SK-N-SH (cell line): Measurements from ENCODE around the gene TMEM225B. TPM values are rescaled to one million over a fixed set of nuclear protein-coding genes. Genes with fewer than 3 reads are reported as not detected.

Experiments used
- CTCF ChIA-PET: fragments of 300-600, 350-600 bp; formaldehyde crosslinking; extraction: SDS; loops from one replicate; lab custom pipeline; 2021; lab: Yijun Ruan, JAX
- POLR2A ChIA-PET: fragments of 350-600 bp; sonication (Branson Sonifier 250); formaldehyde crosslinking; extraction: SDS; loops from one replicate; lab custom pipeline; 2020; ENCODE audit warnings: antibody characterized with exemption, inconsistent platforms; lab: Yijun Ruan, JAX
- DNase-seq: peaks from one replicate; pipeline ENCODE4 v3.0.0; 2012
- H2AFZ ChIP-seq: fragments of 200-600 bp; sonication (generic); 2 replicates; pipeline ENCODE4 v1.8.1; 2016; ENCODE audit warnings: antibody characterized with exemption, mild to moderate bottlenecking, low read depth
- H3F3A ChIP-seq: fragments of 200-600 bp; sonication (generic); replicated peaks from 2 replicates; pipeline ENCODE3; 2016; ENCODE audit warnings: antibody characterized with exemption, mild to moderate bottlenecking; ENCODE audit not compliant: insufficient read depth
- H3K27ac ChIP-seq, 2 experiments: fragments of 200-500 bp in 1 of 2; fragments of 200-600 bp in 1 of 2; sonication (Bioruptor generic) in 1 of 2; sonication (generic), shearing (Covaris generic) in 1 of 2; 2 replicates each; pipeline versions ENCODE4 v1.5.1 to v1.6.1; 2014 to 2016; ENCODE audit warnings: low read depth in 2 of 2, inconsistent platforms in 1 of 2, low read length in 1 of 2, mild to moderate bottlenecking in 1 of 2, mixed read lengths in 1 of 2
- H3K27me3 ChIP-seq: fragments of 200-600 bp; sonication (generic), shearing (Covaris generic); 2 replicates; pipeline ENCODE4 v1.6.1; 2016; ENCODE audit warnings: mixed run types; ENCODE audit not compliant: insufficient read depth
- H3K36me3 ChIP-seq, 2 experiments: fragments of 200-500 bp in 1 of 2; fragments of 200-600 bp in 1 of 2; sonication (Bioruptor generic) in 1 of 2; sonication (generic) in 1 of 2; replicated peaks in 1 of 2; 2 replicates each; pipeline versions ENCODE3 to v1.5.1; 2014 to 2016; ENCODE audit warnings: low read length in 1 of 2, mild to moderate bottlenecking in 1 of 2; ENCODE audit not compliant: insufficient read depth in 2 of 2, control insufficient read depth in 1 of 2
- H3K4me1 ChIP-seq, 2 experiments: fragments of 200-500 bp in 1 of 2; fragments of 200-600 bp in 1 of 2; sonication (Bioruptor generic) in 1 of 2; sonication (generic), shearing (Covaris generic) in 1 of 2; 2 replicates each; pipeline versions ENCODE4 v1.5.1 to v1.6.1; 2014 to 2016; ENCODE audit warnings: low read depth in 1 of 2, low read length in 1 of 2, mixed run types in 1 of 2; ENCODE audit not compliant: insufficient read depth in 2 of 2, control insufficient read depth in 1 of 2
- H3K4me2 ChIP-seq: fragments of 200-600 bp; sonication (generic), shearing (Covaris generic); 2 replicates; pipeline ENCODE4 v1.6.1; 2017; ENCODE audit warnings: mixed run types
- H3K4me3 ChIP-seq, 2 experiments: fragments of 200-500 bp in 1 of 2; fragments of 200-600 bp in 1 of 2; sonication (Bioruptor generic) in 1 of 2; sonication (generic), shearing (Covaris generic) in 1 of 2; 2 replicates each; pipeline versions ENCODE4 v1.5.1 to v1.8.1; 2014 to 2016; ENCODE audit warnings: low read depth in 2 of 2, inconsistent platforms in 1 of 2, low read length in 1 of 2, mild to moderate bottlenecking in 1 of 2, mixed read lengths in 1 of 2, moderate library complexity in 1 of 2
- H3K79me2 ChIP-seq: fragments of 200-600 bp; sonication (generic); 2 replicates; pipeline ENCODE4 v1.8.1; 2017; ENCODE audit warnings: mild to moderate bottlenecking; ENCODE audit not compliant: insufficient read depth
- H3K9ac ChIP-seq: fragments of 200-600 bp; sonication (generic); 2 replicates; pipeline ENCODE4 v1.6.1; 2017; ENCODE audit warnings: mixed run types
- H3K9me2 ChIP-seq: fragments of 200-600 bp; sonication (generic); 2 replicates; pipeline ENCODE4 v1.6.1; 2017; ENCODE audit warnings: mixed run types
- H3K9me3 ChIP-seq: fragments of 200-600 bp; sonication (generic); 2 replicates; pipeline ENCODE4 v1.6.1; 2017; ENCODE audit warnings: mixed run types, mild to moderate bottlenecking, moderate library complexity
- H4K20me1 ChIP-seq: fragments of 200-600 bp; sonication (generic); 2 replicates; pipeline ENCODE4 v1.6.1; 2017; ENCODE audit warnings: mild to moderate bottlenecking, mixed run types; ENCODE audit not compliant: insufficient read depth
- ELF1 ChIP-seq: IDR thresholded peaks from 2 replicates; pipeline ENCODE4 v1.4.0; 2012
- EZH2phosphoT487 ChIP-seq: fragments of 200-600 bp; sonication (generic); IDR thresholded peaks from 2 replicates; pipeline ENCODE4 v1.6.1; 2017; ENCODE audit warnings: low read depth, mixed run types, mild to moderate bottlenecking, antibody characterized with exemption, moderate library complexity, borderline replicate concordance
- GABPA ChIP-seq: IDR thresholded peaks from 2 replicates; pipeline ENCODE4 v1.4.0; 2012; ENCODE audit warnings: low read depth, mild to moderate bottlenecking
- JUND ChIP-seq: IDR thresholded peaks from 2 replicates; pipeline ENCODE4 v1.4.0; 2012
- MEF2A ChIP-seq: IDR thresholded peaks from 2 replicates; pipeline ENCODE4 v1.4.0; 2012; ENCODE audit warnings: low read depth, borderline replicate concordance
- MXI1 ChIP-seq: IDR thresholded peaks from 2 replicates; pipeline ENCODE4 v1.6.1; 2012; ENCODE audit warnings: mild to moderate bottlenecking, low read depth, low read length, improper control_type of control experiment
- NRF1 ChIP-seq: IDR thresholded peaks from 2 replicates; pipeline ENCODE4 v1.6.1; 2012; ENCODE audit warnings: low read depth, mild to moderate bottlenecking, low read length
- TAF1 ChIP-seq: IDR thresholded peaks from 2 replicates; pipeline ENCODE4 v1.6.1; 2012; ENCODE audit warnings: low read depth, mild to moderate bottlenecking, low read length, moderate library complexity, borderline replicate concordance
- USF1 ChIP-seq: IDR thresholded peaks from 2 replicates; pipeline ENCODE4 v1.4.0; 2012; ENCODE audit warnings: low read depth, borderline replicate concordance
- USF2 ChIP-seq: fragments of 150-350 bp; IDR thresholded peaks from 2 replicates; pipeline ENCODE4 v1.6.1; 2017; ENCODE audit warnings: antibody characterized with exemption, low read length, low read depth, borderline replicate concordance
- YY1 ChIP-seq: IDR thresholded peaks from 2 replicates; pipeline ENCODE4 v1.4.0; 2012; ENCODE audit warnings: low read depth, mild to moderate bottlenecking
- ZBTB33 ChIP-seq: IDR thresholded peaks from 2 replicates; pipeline ENCODE4 v1.4.0; 2012; ENCODE audit warnings: low read depth, borderline replicate concordance
- WGBS: methylation state at CpG from one replicate; pipeline ENCODE4 v1.1.6; 2017; ENCODE audit warnings: low lambda C conversion rate; 5-methylcytosine and 5-hydroxymethylcytosine counted together
- polyA plus RNA-seq, 3 experiments: library from polyadenylated mRNA; depleted of rRNA; stranded (reverse); fragments of >200 nt; gene quantifications; 2 replicates each; pipeline ENCODE4 v1.2.3, GENCODE V29; 2012
- TF ChIP-seq, protein P1 (sequence below): fragments of 150-350 bp; IDR thresholded peaks from 2 replicates; pipeline ENCODE4 v1.6.1; 2016; ENCODE audit warnings: mild to moderate bottlenecking, low read depth, low read length

Gene TMEM225B
- polyA plus RNA-seq, 1 of the 3 experiments (the other 2 are of a cell fraction) = 1.5 TPM

DNA sequence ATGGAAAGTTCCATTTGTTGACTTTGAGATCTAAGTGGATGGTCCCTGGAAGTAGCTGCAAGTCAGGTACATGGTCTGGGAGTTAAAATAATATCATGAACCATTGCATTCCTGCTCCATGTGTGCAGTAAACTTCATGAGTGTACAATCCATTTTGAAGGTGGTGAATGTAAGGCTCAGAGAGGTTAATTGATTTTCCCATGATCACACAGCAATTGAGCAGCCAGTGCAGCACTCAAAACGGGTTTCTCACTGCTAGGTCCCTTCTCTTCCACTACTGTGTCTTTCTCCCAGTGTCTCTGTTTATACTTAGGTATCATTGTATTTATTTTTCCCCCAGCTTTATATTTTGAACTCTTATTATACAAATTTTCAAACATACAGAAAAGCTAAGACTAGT lies 28.6 kb downstream of the TMEM225B start:
- no peak overlapping the region for H2AFZ ChIP-seq
- no peaks in the 10 kb centered on the region for H3K9me3 ChIP-seq
- no peak overlapping the region for H3K9ac ChIP-seq
- peaks cover 9% of the 10 kb centered on the region; the same call in 1 of the 2 replicates for H3K79me2 ChIP-seq
- peaks cover 12% of the 10 kb centered on the region for H3F3A ChIP-seq
- TF ChIP-seq JUND = no peak
- no peak for TF ChIP-seq YY1
- TF ChIP-seq, protein P1, sequence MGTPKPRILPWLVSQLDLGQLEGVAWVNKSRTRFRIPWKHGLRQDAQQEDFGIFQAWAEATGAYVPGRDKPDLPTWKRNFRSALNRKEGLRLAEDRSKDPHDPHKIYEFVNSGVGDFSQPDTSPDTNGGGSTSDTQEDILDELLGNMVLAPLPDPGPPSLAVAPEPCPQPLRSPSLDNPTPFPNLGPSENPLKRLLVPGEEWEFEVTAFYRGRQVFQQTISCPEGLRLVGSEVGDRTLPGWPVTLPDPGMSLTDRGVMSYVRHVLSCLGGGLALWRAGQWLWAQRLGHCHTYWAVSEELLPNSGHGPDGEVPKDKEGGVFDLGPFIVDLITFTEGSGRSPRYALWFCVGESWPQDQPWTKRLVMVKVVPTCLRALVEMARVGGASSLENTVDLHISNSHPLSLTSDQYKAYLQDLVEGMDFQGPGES = no peak
- no peak for TF ChIP-seq USF1
- TF ChIP-seq USF2 = no peak
- TF ChIP-seq ELF1 = no peak
- no peak for TF ChIP-seq MEF2A
- no peak for TF ChIP-seq ZBTB33
- TF ChIP-seq TAF1 = no peak
- TF ChIP-seq MXI1 = no peak
- no peaks in the 10 kb centered on the region for H3K4me1 ChIP-seq
- POLR2A ChIA-PET = interaction anchor here (0.5 kb wide), 1 partner anchor 92 kb away, joined by 3 read pairs; no protein-coding TSS in a partner anchor
- no peaks in the 10 kb centered on the region for H4K20me1 ChIP-seq
- 48% methylated on average over 1 of the region's 1 CpG for WGBS
- H3K27ac ChIP-seq = no peak overlapping the region
- H3K4me2 ChIP-seq = no peak overlapping the region
- peaks cover 71 to 96% of the 10 kb centered on the region in 2 experiments for H3K36me3 ChIP-seq
- H3K9me2 ChIP-seq = no peaks in the 10 kb centered on the region
- no peaks in the 10 kb centered on the region for H3K27me3 ChIP-seq
- CTCF ChIA-PET = interaction anchor here (1.0 kb wide), 2 partner anchors 10 to 11 kb away, joined by 4 to 6 read pairs; partner anchors contain the start of gene ZSCAN25
- no peak overlapping the region for H3K4me3 ChIP-seq
- no peak for DNase-seq

GRCh38 chr7:99627513-99627912 lies 29.4 kb downstream of the TMEM225B start:
- Histone ChIP-seq H3K9me3 (no peaks in the 10 kb centered on the region), H3K4me1 (no peaks in the 10 kb centered on the region), H3K9ac (no peak overlapping the region), H3K27ac (no peak overlapping the region), H2AFZ (no peak overlapping the region), H3K79me2 (peaks cover 9% of the 10 kb centered on the region; the same call in 1 of the 2 replicates), H3K9me2 (no peaks in the 10 kb centered on the region), H3K4me2 (no peak overlapping the region), H3K27me3 (no peaks in the 10 kb centered on the region)
- DNase-seq = no peak
- 95% methylated on average over 11 of the region's 11 CpGs for WGBS
- POLR2A ChIA-PET = no interaction called here
- TF ChIP-seq NRF1 (no peak), GABPA (no peak), EZH2phosphoT487 (no peak)
- TF ChIP-seq, all 33 proteins: peak for 0
- Histone ChIP-seq H3F3A (peaks cover 12% of the 10 kb centered on the region), H3K4me3 (no peak overlapping the region), H4K20me1 (no peaks in the 10 kb centered on the region), H3K36me3 (peaks cover 69 to 95% of the 10 kb centered on the region in 2 experiments)
- CTCF ChIA-PET = interaction anchor here (1.0 kb wide), 2 partner anchors 11 to 12 kb away, joined by 4 to 6 read pairs; partner anchors contain the start of gene ZSCAN25
